Endothelial cell of umbilical vein (primary cell): ENCODE results near the gene ASB6. TPM values are rescaled to one million over a fixed set of nuclear protein-coding genes. Genes with fewer than 3 reads are reported as not detected.

Experiments used
- BruUV-seq: library from RNA; stranded (reverse); fragments of 400-500 nt; replicated peaks from 2 replicates; lab custom pipeline; 2021; lab: Mats Ljungman, UMichigan
- CTCF ChIA-PET: fragments of 300-600, 350-600 bp; sonication (Branson Sonifier 250); formaldehyde crosslinking; loops from one replicate; lab custom pipeline; 2021; ENCODE audit warnings: antibody characterized with exemption, inconsistent platforms; lab: Charles Lee
- POLR2A ChIA-PET: fragments of 300-600, 350-600 bp; sonication (Branson Sonifier 250); formaldehyde crosslinking; loops from one replicate; lab custom pipeline; 2021; ENCODE audit warnings: antibody characterized with exemption, inconsistent platforms; lab: Charles Lee
- DNase-seq: peaks from one replicate; pipeline ENCODE4 v3.0.0-alpha.2; 2011; ENCODE audit warnings: low read depth, low spot score
- FAIRE-seq: peaks from 2 replicates; lab custom pipeline; 2011; peaks lifted over from hg19 to GRCh38; lab: Jason Lieb, UNC
- H2AFZ ChIP-seq: 2 replicates; pipeline ENCODE4 v1.6.0; 2012; ENCODE audit warnings: low read depth, low read length, control low read depth, inconsistent platforms
- H3K27ac ChIP-seq: 2 replicates; pipeline ENCODE4 v1.5.1; 2011; ENCODE audit warnings: low read depth, mild to moderate bottlenecking, control low read depth, low read length, moderate library complexity; ENCODE audit not compliant: insufficient read depth
- H3K27me3 ChIP-seq, 2 experiments: 2 replicates each; pipeline versions ENCODE4 v1.6.0 to v1.6.1; 2011; ENCODE audit warnings: low read length in 2 of 2, mixed read lengths in 1 of 2; ENCODE audit not compliant: control insufficient read depth in 2 of 2, insufficient read depth in 2 of 2
- H3K36me3 ChIP-seq, 2 experiments: 2 replicates in 1 of 2; 3 replicates in 1 of 2; pipeline ENCODE4 v1.5.1; 2011; ENCODE audit warnings: low read length in 2 of 2, mild to moderate bottlenecking in 1 of 2, moderate library complexity in 1 of 2; ENCODE audit not compliant: control insufficient read depth in 2 of 2, insufficient read depth in 2 of 2; ENCODE audit errors: extremely low read depth in 1 of 2
- H3K4me1 ChIP-seq: 3 replicates; pipeline ENCODE4 v1.5.1; 2011; ENCODE audit warnings: mild to moderate bottlenecking, low read length; ENCODE audit not compliant: control insufficient read depth, insufficient read depth; ENCODE audit errors: extremely low read depth
- H3K4me2 ChIP-seq: 2 replicates; pipeline ENCODE4 v1.6.1; 2011; ENCODE audit warnings: low read length, control low read depth, mixed read lengths; ENCODE audit not compliant: insufficient read depth
- H3K4me3 ChIP-seq, 3 experiments: fragments of 200-600 bp in 1 of 3; sonication (generic), shearing (Covaris generic) in 1 of 3; replicated peaks in 1 of 3; 2 replicates each; pipeline ENCODE4 v1.5.1; 2011 to 2016; ENCODE audit warnings: control low read depth in 3 of 3, low read length in 3 of 3, mild to moderate bottlenecking in 2 of 3, inconsistent platforms in 1 of 3, low read depth in 1 of 3, moderate library complexity in 1 of 3; ENCODE audit not compliant: insufficient read depth in 1 of 3
- H3K79me2 ChIP-seq: 2 replicates; pipeline ENCODE4 v1.6.0; 2012; ENCODE audit warnings: low read length, inconsistent platforms; ENCODE audit not compliant: control insufficient read depth, insufficient read depth
- H3K9ac ChIP-seq: replicated peaks from 2 replicates; pipeline ENCODE3; 2011; ENCODE audit warnings: low read length, control low read depth; ENCODE audit not compliant: insufficient read depth; ENCODE audit errors: extremely low read depth
- H3K9me1 ChIP-seq: replicated peaks from 3 replicates; pipeline ENCODE4 v1.6.0; 2011; ENCODE audit warnings: mild to moderate bottlenecking, low read length; ENCODE audit not compliant: control insufficient read depth, insufficient read depth; ENCODE audit errors: extremely low read depth
- H3K9me3 ChIP-seq: replicated peaks from 2 replicates; pipeline ENCODE4 v1.5.1; 2012; ENCODE audit warnings: low read length, inconsistent platforms; ENCODE audit not compliant: control insufficient read depth, insufficient read depth
- H4K20me1 ChIP-seq: replicated peaks from 2 replicates; pipeline ENCODE3; 2011; ENCODE audit warnings: mild to moderate bottlenecking, low read length; ENCODE audit not compliant: control insufficient read depth, insufficient read depth; ENCODE audit errors: extremely low read depth
- CTCF ChIP-seq, 2 donors: IDR thresholded peaks; 1 replicate in 1 of 2; 2 replicates in 1 of 2; pipeline ENCODE4 v1.5.1; 2011; ENCODE audit warnings: low read length in 2 of 2, mild to moderate bottlenecking in 2 of 2, moderate library complexity in 2 of 2, control low read depth in 1 of 2, inconsistent platforms in 1 of 2, low read depth in 1 of 2; ENCODE audit not compliant: insufficient read depth in 1 of 2; ENCODE audit errors: extremely low read depth in 1 of 2
- EZH2 ChIP-seq: IDR thresholded peaks from 2 replicates; pipeline ENCODE4 v1.6.1; 2012; ENCODE audit warnings: borderline replicate concordance, low read depth, mild to moderate bottlenecking, moderate library complexity, low read length, inconsistent platforms; ENCODE audit not compliant: severe bottlenecking
- FOS ChIP-seq: IDR thresholded peaks from 2 replicates; pipeline ENCODE4 v1.6.1; 2011; ENCODE audit warnings: mild to moderate bottlenecking, low read length, moderate library complexity, borderline replicate concordance; ENCODE audit not compliant: insufficient read depth
- GATA2 ChIP-seq: IDR thresholded peaks from 2 replicates; pipeline ENCODE4 v1.7.0; 2011; ENCODE audit warnings: low read depth, mild to moderate bottlenecking, moderate library complexity, mixed read lengths, low read length; ENCODE audit not compliant: insufficient read length, insufficient read depth
- JUN ChIP-seq: IDR thresholded peaks from 2 replicates; pipeline ENCODE4 v1.6.1; 2011; ENCODE audit warnings: borderline replicate concordance, low read depth; ENCODE audit not compliant: insufficient read length, insufficient read depth
- MAX ChIP-seq: IDR thresholded peaks from 2 replicates; pipeline ENCODE4 v1.6.1; 2011; ENCODE audit not compliant: insufficient read depth, insufficient read length
- MYC ChIP-seq: IDR thresholded peaks from one replicate; pipeline ENCODE4 v1.6.1; 2011; ENCODE audit warnings: mild to moderate bottlenecking, low read depth, low read length
- POLR2A ChIP-seq: IDR thresholded peaks from 2 replicates; pipeline ENCODE4 v1.6.1; 2012; ENCODE audit warnings: low read depth, mild to moderate bottlenecking, control low read depth, low read length
- POLR2AphosphoS5 ChIP-seq: IDR thresholded peaks from 2 replicates; pipeline ENCODE4 v1.6.1; 2012; ENCODE audit warnings: low read depth, mild to moderate bottlenecking, control low read depth, low read length, moderate library complexity; ENCODE audit not compliant: insufficient read depth
- dilution Hi-C: fragments of 300-500 bp; cut with MboI; formaldehyde crosslinking; loops from one replicate; pipeline ENCODE4 v1.15.0; 2019; ENCODE audit warnings: low sequenced_read_pairs; ENCODE audit not compliant: extremely low pct_ligation_motif_present
- intact Hi-C: fragments of 100-400 bp; cut with micrococcal nuclease; formaldehyde crosslinking; loops from one replicate; pipeline ENCODE4 v1.10.0; 2022
- polyA plus RNA-seq, 4 experiments: library from polyadenylated mRNA; depleted of rRNA in 3 of 4; stranded (reverse) in 3 of 4; unstranded in 1 of 4; fragments of >200 nt; gene quantifications; 2 replicates each; pipeline versions ENCODE4 v1.2.1 to v1.2.3, GENCODE V29; 2011 to 2012; ENCODE audit warnings: missing spikeins in 1 of 4
- total RNA-seq: library from RNA; stranded (reverse); gene quantifications from 2 replicates; pipeline ENCODE4 v1.2.3, GENCODE V29; 2021

ASB6 gene
- total and polyA plus RNA-seq, 2 donors (not counting 3 experiments of a cell fraction or from before 2014, with no cell fraction given) = 20.3 to 23.8 TPM

DNA sequence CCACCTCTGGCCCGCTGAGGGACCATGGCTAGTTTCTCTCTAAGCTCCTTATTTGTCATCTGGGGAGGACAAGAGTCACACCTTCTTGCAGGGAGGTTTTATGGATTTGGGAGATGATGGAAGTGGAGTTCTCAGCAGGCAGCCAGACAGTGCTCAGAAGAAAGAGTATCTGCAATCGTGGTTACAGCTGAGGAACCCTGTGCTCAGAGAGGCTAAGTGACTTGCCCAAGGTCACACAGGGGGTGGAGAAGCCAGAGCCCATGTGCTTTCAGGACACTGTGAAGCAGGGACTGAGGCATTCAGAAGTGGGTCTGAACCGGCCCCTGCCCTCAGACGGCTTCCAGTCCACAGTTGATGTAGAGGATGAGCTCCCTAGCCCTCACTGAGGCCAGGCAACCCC lies 34.3 kb upstream of the ASB6 start:
- intact Hi-C loops (no loop called here), dilution Hi-C loops (no loop called here)
- POLR2A ChIA-PET = no interaction called here
- H3K27ac ChIP-seq = no peak overlapping the region
- no peak overlapping the region for H3K4me2 ChIP-seq
- TF ChIP-seq GATA2 (no peak), CTCF (IDR thresholded peaks at IDR 0.05; ENCODE audit: extremely low read depth in 1 of 2, insufficient read depth in 1 of 2, low read depth in 1 of 2, low read length in 2 of 2) (no peak), JUN (no peak), MYC (no peak), MAX (no peak), EZH2 (no peak), POLR2A (no peak), POLR2AphosphoS5 (no peak), FOS (no peak)
- H3K9me1 ChIP-seq = no peaks in the 10 kb centered on the region
- DNase-seq = no peak
- BruUV-seq = no TSS peak
- H3K9ac ChIP-seq = no peak overlapping the region
- CTCF ChIA-PET = interaction anchor here (0.6 to 1.5 kb wide), 3 partner anchors 9 to 61 kb away, joined by 3 to 4 read pairs (median 3); no protein-coding TSS in a partner anchor
- no peaks in the 10 kb centered on the region for H3K9me3 ChIP-seq
- no peaks in the 10 kb centered on the region for H3K4me1 ChIP-seq
- H2AFZ ChIP-seq = no peak overlapping the region
- FAIRE-seq = no peak
- H3K79me2 ChIP-seq = no peaks in the 10 kb centered on the region
- peaks cover 0 to 1% of the 10 kb centered on the region in 2 experiments for H3K27me3 ChIP-seq
- no peaks in the 10 kb centered on the region for H3K36me3 ChIP-seq
- H3K4me3 ChIP-seq = no peak overlapping the region
- H4K20me1 ChIP-seq = no peaks in the 10 kb centered on the region
